ENCODE results near the gene PARP15.

- TF ChIP-seq POLR2AphosphoS5 (IDR thresholded peaks at IDR 0.05) (no peak), POLR2A (IDR thresholded peaks at IDR 0.05) (no peak)
Observed at GRCh38 chr3:122665226-122665786, 87.9 kb downstream of the PARP15 start.
